HL-60 (cell line): ENCODE results near the gene IGFL1.
"Not testable (repeated sequence)": the region's sequence is repeated elsewhere in the genome, so short reads cannot be mapped to it uniquely, and the experiment has no call there.

Experiments
- DNase-seq, 2 experiments: peaks; one replicate each; pipeline ENCODE4 v3.0.0-alpha.2; 2010 to 2020; ENCODE audit warnings: low read depth in 1 of 2, low spot score in 1 of 2
- H3K27ac ChIP-seq: fragments of 250-450 bp; sonication (Bioruptor Pico); replicated peaks from 2 replicates; pipeline ENCODE4 v1.5.1; 2020; ENCODE audit warnings: mild to moderate bottlenecking, moderate library complexity
- H3K27me3 ChIP-seq: fragments of 250-450 bp; sonication (Bioruptor Pico); 2 replicates; pipeline ENCODE4 v1.5.1; 2021; ENCODE audit warnings: mild to moderate bottlenecking, moderate library complexity; ENCODE audit not compliant: insufficient read depth, poor library complexity, severe bottlenecking
- H3K4me3 ChIP-seq: replicated peaks from 2 replicates; pipeline ENCODE4 v1.5.1; 2011; ENCODE audit warnings: mild to moderate bottlenecking, control low read depth, low read length; ENCODE audit not compliant: insufficient read depth
- GABPA ChIP-seq: IDR thresholded peaks from 2 replicates; pipeline ENCODE4 v1.6.1; 2012; ENCODE audit warnings: low read depth
- POLR2AphosphoS5 ChIP-seq: IDR thresholded peaks from 2 replicates; pipeline ENCODE4 v1.6.1; 2012; ENCODE audit warnings: low read depth
- SPI1 ChIP-seq: IDR thresholded peaks from 2 replicates; pipeline ENCODE4 v1.6.1; 2012; ENCODE audit warnings: low read depth, mild to moderate bottlenecking, borderline replicate concordance
- TF ChIP-seq, protein P1 (sequence below): IDR thresholded peaks from 2 replicates; pipeline ENCODE4 v1.6.1; 2012; ENCODE audit warnings: low read depth; ENCODE audit not compliant: insufficient replicate concordance
- TF ChIP-seq, protein P2 (sequence below): IDR thresholded peaks from one replicate; pipeline ENCODE4 v1.5.1; 2011; ENCODE audit warnings: low read length, control low read depth, inconsistent platforms; ENCODE audit not compliant: insufficient read depth

IGFL1 gene

DNA sequence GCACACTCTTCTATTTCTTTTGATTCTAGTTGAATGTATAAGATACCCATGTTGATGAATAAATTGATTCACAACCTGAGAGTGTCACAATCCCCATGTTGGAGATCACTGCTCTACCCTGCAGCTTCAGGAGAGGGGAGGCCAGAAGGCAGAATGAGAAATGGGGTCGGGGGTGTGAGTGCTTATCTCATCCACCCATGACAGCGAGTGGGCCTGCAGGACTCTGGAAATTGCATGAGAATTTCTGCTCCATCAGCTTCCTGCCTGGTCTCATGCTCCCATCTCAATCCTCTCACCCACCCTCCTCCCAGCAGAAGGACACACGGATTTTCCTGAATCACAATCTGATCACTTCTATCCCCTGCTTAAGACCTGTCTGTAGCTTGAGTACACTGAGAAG is 22.9 kb upstream of the IGFL1 start:
- no peak overlapping the region for H3K4me3 ChIP-seq
- TF ChIP-seq, protein P1, sequence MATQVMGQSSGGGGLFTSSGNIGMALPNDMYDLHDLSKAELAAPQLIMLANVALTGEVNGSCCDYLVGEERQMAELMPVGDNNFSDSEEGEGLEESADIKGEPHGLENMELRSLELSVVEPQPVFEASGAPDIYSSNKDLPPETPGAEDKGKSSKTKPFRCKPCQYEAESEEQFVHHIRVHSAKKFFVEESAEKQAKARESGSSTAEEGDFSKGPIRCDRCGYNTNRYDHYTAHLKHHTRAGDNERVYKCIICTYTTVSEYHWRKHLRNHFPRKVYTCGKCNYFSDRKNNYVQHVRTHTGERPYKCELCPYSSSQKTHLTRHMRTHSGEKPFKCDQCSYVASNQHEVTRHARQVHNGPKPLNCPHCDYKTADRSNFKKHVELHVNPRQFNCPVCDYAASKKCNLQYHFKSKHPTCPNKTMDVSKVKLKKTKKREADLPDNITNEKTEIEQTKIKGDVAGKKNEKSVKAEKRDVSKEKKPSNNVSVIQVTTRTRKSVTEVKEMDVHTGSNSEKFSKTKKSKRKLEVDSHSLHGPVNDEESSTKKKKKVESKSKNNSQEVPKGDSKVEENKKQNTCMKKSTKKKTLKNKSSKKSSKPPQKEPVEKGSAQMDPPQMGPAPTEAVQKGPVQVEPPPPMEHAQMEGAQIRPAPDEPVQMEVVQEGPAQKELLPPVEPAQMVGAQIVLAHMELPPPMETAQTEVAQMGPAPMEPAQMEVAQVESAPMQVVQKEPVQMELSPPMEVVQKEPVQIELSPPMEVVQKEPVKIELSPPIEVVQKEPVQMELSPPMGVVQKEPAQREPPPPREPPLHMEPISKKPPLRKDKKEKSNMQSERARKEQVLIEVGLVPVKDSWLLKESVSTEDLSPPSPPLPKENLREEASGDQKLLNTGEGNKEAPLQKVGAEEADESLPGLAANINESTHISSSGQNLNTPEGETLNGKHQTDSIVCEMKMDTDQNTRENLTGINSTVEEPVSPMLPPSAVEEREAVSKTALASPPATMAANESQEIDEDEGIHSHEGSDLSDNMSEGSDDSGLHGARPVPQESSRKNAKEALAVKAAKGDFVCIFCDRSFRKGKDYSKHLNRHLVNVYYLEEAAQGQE = no peak
- H3K27ac ChIP-seq = no peak overlapping the region
- DNase-seq = no peak
- H3K27me3 ChIP-seq = peaks cover 3% of the 10 kb centered on the region

DNA sequence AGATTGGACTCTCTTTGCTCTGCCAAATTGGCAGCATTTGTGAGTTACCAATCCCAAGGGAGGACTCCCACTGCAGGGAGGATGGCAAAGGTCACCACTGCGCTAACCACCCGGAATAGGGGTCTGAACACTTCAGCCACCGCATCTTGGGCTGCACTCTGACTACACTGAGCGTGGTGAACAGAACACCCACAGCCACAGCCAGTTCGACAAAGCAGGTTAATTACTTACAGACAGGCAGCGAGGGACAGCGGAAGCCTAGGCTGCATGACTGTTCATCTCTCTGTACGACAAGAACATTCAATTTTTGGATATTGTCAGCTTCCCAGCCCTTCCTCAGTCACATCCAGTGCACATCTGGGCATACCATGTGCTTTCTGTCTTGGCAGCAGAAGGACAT is 21.7 kb upstream of the IGFL1 start:
- H3K27ac ChIP-seq, DNase-seq: not testable (repeated sequence)

DNA sequence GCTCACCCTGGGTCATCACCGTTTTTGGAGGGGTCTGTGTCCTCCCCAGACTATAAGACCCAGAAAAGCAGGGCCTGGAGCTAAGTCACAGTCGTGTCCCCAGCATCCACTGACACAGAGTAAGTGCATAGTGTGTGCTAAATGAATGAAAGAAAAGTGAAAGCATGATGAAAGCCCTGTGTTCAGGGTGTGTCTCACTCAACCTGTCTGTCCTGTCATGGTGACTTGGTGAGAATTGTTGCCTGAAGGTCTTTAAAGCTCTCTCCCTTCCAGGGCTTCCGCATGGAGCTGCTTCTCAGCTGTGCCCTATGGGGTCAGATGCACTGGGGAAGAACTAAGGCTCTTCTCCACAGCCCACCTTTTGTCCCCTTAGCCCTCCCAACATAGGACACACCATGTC is 20.5 kb upstream of the IGFL1 start:
- TF ChIP-seq POLR2AphosphoS5 (no peak), SPI1 (no peak), GABPA (no peak)
- TF ChIP-seq, protein P2, sequence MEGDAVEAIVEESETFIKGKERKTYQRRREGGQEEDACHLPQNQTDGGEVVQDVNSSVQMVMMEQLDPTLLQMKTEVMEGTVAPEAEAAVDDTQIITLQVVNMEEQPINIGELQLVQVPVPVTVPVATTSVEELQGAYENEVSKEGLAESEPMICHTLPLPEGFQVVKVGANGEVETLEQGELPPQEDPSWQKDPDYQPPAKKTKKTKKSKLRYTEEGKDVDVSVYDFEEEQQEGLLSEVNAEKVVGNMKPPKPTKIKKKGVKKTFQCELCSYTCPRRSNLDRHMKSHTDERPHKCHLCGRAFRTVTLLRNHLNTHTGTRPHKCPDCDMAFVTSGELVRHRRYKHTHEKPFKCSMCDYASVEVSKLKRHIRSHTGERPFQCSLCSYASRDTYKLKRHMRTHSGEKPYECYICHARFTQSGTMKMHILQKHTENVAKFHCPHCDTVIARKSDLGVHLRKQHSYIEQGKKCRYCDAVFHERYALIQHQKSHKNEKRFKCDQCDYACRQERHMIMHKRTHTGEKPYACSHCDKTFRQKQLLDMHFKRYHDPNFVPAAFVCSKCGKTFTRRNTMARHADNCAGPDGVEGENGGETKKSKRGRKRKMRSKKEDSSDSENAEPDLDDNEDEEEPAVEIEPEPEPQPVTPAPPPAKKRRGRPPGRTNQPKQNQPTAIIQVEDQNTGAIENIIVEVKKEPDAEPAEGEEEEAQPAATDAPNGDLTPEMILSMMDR = no peak
- TF ChIP-seq, protein P1 = no peak
- Histone ChIP-seq H3K27me3 (no peaks in the 10 kb centered on the region), H3K4me3 (no peak overlapping the region), H3K27ac (no peak overlapping the region)
- no peak for DNase-seq

More for the DNA sequence above, 21.7 kb upstream of the IGFL1 start:
- not testable (repeated sequence) for H3K27me3 ChIP-seq, H3K4me3 ChIP-seq

DNA sequence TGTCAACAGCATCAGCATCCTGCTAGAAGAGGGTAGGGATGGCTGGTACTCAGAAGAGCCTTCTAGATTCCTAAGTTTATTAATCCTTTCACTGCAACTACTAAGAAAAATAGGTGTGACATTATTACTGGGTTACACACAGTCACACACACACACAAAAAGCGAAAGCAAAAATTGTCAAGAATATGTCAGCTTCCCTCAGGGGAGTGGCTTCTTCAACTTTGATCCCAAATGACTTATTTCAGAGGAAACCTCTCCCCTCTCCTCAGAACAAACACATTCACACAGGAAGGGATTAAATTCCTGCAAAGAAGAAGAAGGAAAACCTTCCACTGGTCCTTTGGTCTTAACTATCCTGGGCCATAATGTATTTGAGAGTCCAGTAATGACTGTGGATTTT is 20.1 kb upstream of the IGFL1 start:
- TF ChIP-seq, protein P1 = no peak
- TF ChIP-seq, protein P2 = no peak
- TF ChIP-seq SPI1 (no peak), GABPA (no peak), POLR2AphosphoS5 (no peak)
- no peak overlapping the region for H3K4me3 ChIP-seq
- no peak overlapping the region for H3K27ac ChIP-seq
- DNase-seq = no peak
- H3K27me3 ChIP-seq = no peaks in the 10 kb centered on the region
